Measurements from ENCODE around the gene PSMD1.

DNA sequence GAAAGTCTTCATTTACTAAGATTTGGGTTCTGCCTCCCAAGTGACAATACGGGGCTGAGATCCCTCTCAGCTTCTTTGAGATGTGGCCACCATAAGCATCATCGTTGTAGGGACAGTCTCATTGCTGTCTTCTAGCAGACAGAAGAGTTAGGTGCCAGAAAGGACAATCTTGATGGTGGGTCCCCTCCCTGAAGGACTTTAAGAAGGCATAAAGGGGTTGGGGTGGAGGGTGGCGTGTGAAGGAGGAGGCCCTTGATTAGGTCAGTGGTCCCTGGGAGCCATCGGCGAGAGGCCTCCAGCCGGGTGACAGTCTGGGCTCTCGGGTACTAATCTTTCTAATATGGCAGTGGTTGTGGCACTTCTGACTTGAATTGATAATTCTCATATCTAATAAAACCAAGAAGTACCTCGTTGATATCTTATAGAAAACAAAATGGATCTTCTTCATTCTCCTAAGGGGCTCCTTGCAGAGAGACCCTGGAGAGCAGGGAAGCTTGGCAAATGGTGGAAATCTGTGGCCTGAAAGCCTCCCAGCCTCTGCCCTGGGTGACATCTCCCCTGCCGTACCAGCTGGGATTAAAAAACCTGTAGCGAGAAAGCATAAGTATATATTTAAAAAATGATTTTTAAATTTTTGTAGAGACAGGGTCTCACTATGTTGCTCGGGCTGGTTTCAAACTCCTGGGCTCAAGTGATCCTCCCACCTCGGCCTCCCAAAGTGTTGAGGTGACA, 7.2 kb upstream of the PSMD1 start:
- TF ChIP-seq CTCF (IDR thresholded peaks at IDR 0.05): no peak
- no peak for TF ChIP-seq POLR2A (IDR thresholded peaks at IDR 0.05)
